ENCODE data around the gene PPP6R2. TPM values are rescaled to one million over a fixed set of nuclear protein-coding genes. Genes with fewer than 3 reads are reported as not detected.

PPP6R2 gene
- total RNA-seq, 4 donors from 2014 or later: 32.0 to 56.3 (median 50.9) TPM

GRCh38 chr22:50456026-50456425 is 112.9 kb downstream of the PPP6R2 start:
- intact Hi-C loops (cut with DNase I; ENCODE audit: low total_unique reads): no loop called here
- TF ChIP-seq CTCF (IDR thresholded peaks at IDR 0.05) (no peak), POLR2A (IDR thresholded peaks at IDR 0.05) (no peak)
- 91 to 93% methylated on average over 6 to 9 of the region's 11 CpGs for WGBS, 2 donors
- DNase-seq (ENCODE audit: low spot score in 2 of 2): no peak
- H3K4me3 ChIP-seq (ENCODE audit: low read depth, poor library complexity, severe bottlenecking): no peak overlapping the region

GRCh38 chr22:50456466-50457234 is 113.5 kb downstream of the PPP6R2 start:
- no peak overlapping the region for H3K4me3 ChIP-seq (ENCODE audit: low read depth, poor library complexity, severe bottlenecking)
- no peak for DNase-seq (ENCODE audit: low spot score in 2 of 2)
- TF ChIP-seq POLR2A (IDR thresholded peaks at IDR 0.05) (no peak), CTCF (IDR thresholded peaks at IDR 0.05) (no peak)
- intact Hi-C loops (cut with DNase I; ENCODE audit: low total_unique reads): no loop called here
- WGBS, 2 donors: 84 to 90% methylated on average over 20 to 25 of the region's 34 CpGs

- no peak for DNase-seq (ENCODE audit: low spot score in 2 of 2)
- intact Hi-C loops (cut with DNase I; ENCODE audit: low total_unique reads): no loop called here
- no peak overlapping the region for H3K4me3 ChIP-seq (ENCODE audit: low read depth, poor library complexity, severe bottlenecking)
- TF ChIP-seq CTCF (IDR thresholded peaks at IDR 0.05) (no peak), POLR2A (IDR thresholded peaks at IDR 0.05) (no peak)
- 93 to 95% methylated on average over 20 to 22 of the region's 22 CpGs for WGBS, 2 donors
Observed at GRCh38 chr22:50459016-50459415, 115.9 kb downstream of the PPP6R2 start.

GRCh38 chr22:50459496-50460140 is 116.5 kb downstream of the PPP6R2 start:
- TF ChIP-seq CTCF (IDR thresholded peaks at IDR 0.05): no peak
- no peak for TF ChIP-seq POLR2A (IDR thresholded peaks at IDR 0.05)
- H3K4me3 ChIP-seq (ENCODE audit: low read depth, poor library complexity, severe bottlenecking): no peak overlapping the region
- intact Hi-C loops (cut with DNase I; ENCODE audit: low total_unique reads): no loop called here
- no peak for DNase-seq (ENCODE audit: low spot score in 2 of 2)
- 91 to 97% methylated on average over 19 to 29 of the region's 41 CpGs for WGBS, 2 donors

GRCh38 chr22:50460938-50461337 is 117.8 kb downstream of the PPP6R2 start:
- WGBS, 2 donors: 64 to 75% methylated on average over 17 of the region's 17 CpGs
- DNase-seq (ENCODE audit: low spot score in 2 of 2): peak in 1 of 2 donors; percentile 45
- no peak overlapping the region for H3K4me3 ChIP-seq (ENCODE audit: low read depth, poor library complexity, severe bottlenecking)
- intact Hi-C loops (cut with DNase I; ENCODE audit: low total_unique reads): no loop called here
- TF ChIP-seq POLR2A (IDR thresholded peaks at IDR 0.05): no peak
- TF ChIP-seq CTCF (IDR thresholded peaks at IDR 0.05): no peak
